Measurements from ENCODE around the gene UBE3C. TPM values are rescaled to one million over a fixed set of nuclear protein-coding genes. Genes with fewer than 3 reads are reported as not detected.

Gene UBE3C
- total RNA-seq, 4 donors from 2014 or later, result 50.3 to 75.0 (median 64.0) TPM

GRCh38 chr7:157220916-157221569, 82.3 kb downstream of the UBE3C start:
- Histone ChIP-seq H3K9me3 (no peaks in the 10 kb centered on the region), H3K36me3 (peaks cover 5 to 38% of the 10 kb centered on the region in 2 donors), H3K27me3 (no peaks in the 10 kb centered on the region), H3K4me1 (no peaks in the 10 kb centered on the region), H3K4me3 (replicated peaks in 1 of 3) (no peak overlapping the region), H3K27ac (no peak overlapping the region)
- TF ChIP-seq POLR2A (IDR thresholded peaks at IDR 0.05), result no peak
- TF ChIP-seq, protein P1, sequence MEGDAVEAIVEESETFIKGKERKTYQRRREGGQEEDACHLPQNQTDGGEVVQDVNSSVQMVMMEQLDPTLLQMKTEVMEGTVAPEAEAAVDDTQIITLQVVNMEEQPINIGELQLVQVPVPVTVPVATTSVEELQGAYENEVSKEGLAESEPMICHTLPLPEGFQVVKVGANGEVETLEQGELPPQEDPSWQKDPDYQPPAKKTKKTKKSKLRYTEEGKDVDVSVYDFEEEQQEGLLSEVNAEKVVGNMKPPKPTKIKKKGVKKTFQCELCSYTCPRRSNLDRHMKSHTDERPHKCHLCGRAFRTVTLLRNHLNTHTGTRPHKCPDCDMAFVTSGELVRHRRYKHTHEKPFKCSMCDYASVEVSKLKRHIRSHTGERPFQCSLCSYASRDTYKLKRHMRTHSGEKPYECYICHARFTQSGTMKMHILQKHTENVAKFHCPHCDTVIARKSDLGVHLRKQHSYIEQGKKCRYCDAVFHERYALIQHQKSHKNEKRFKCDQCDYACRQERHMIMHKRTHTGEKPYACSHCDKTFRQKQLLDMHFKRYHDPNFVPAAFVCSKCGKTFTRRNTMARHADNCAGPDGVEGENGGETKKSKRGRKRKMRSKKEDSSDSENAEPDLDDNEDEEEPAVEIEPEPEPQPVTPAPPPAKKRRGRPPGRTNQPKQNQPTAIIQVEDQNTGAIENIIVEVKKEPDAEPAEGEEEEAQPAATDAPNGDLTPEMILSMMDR (IDR thresholded peaks at IDR 0.05), result no peak
- WGBS, 2 donors, result 92 to 95% methylated on average over 8 of the region's 8 CpGs
- intact Hi-C loops (cut with DNase I), result no loop called here
- no peak for DNase-seq

GRCh38 chr7:157222687-157223086, 84.0 kb downstream of the UBE3C start:
- no peaks in the 10 kb centered on the region for H3K4me1 ChIP-seq
- peaks cover 5 to 33% of the 10 kb centered on the region in 2 donors for H3K36me3 ChIP-seq
- no peak for DNase-seq
- TF ChIP-seq, protein P1 (IDR thresholded peaks at IDR 0.05), result no peak
- TF ChIP-seq POLR2A (IDR thresholded peaks at IDR 0.05), result no peak
- H3K9me3 ChIP-seq, result no peaks in the 10 kb centered on the region
- intact Hi-C loops (cut with DNase I), result no loop called here
- 90 to 93% methylated on average over 10 of the region's 10 CpGs for WGBS, 2 donors
- no peak overlapping the region for H3K27ac ChIP-seq
- H3K4me3 ChIP-seq (replicated peaks in 1 of 3), result no peak overlapping the region
- H3K27me3 ChIP-seq, result no peaks in the 10 kb centered on the region

- DNase-seq, result no peak
- H3K27ac ChIP-seq, result no peak overlapping the region
- WGBS, 2 donors, result 76 to 83% methylated on average over 4 of the region's 4 CpGs
- H3K36me3 ChIP-seq, result peaks cover 5 to 22% of the 10 kb centered on the region in 2 donors
- no peaks in the 10 kb centered on the region for H3K4me1 ChIP-seq
- TF ChIP-seq, protein P1 (IDR thresholded peaks at IDR 0.05), result peak in 2 of 6 experiments; percentile 6 to 24
- no peak for TF ChIP-seq POLR2A (IDR thresholded peaks at IDR 0.05)
- no peaks in the 10 kb centered on the region for H3K9me3 ChIP-seq
- intact Hi-C loops (cut with DNase I), result no loop called here
- no peaks in the 10 kb centered on the region for H3K27me3 ChIP-seq
- H3K4me3 ChIP-seq (replicated peaks in 1 of 3), result no peak overlapping the region
Observed at GRCh38 chr7:157224627-157225026, 85.9 kb downstream of the UBE3C start.

DNA sequence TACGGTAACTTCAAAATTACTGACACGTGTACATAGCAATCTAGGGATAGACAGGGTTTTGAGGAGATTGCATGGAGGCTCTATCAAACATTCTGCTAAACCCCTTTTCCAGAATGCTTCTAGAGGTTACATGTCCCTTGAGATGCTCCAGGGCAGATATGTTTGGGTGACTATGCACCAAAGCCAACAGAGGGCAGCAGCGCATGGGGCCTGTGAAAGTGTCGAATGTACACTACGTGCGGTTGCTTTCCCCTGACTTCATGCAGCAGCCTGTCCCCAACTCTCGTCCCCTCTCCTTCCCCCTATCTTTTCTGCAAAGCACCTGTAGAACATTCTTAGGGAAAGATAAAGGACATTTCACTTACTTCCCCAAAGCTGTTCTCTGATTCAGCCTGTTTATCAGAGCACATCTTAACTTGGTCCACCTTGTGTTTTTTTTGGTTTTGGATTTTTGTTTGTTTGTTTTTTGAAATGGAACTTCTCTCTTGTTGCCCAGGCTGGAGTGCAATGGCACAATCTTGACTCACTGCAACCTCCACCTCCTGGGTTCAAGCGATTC, 90.2 kb downstream of the UBE3C start:
- H3K4me1 ChIP-seq, result no peaks in the 10 kb centered on the region
- no peak overlapping the region for H3K27ac ChIP-seq
- H3K4me3 ChIP-seq (replicated peaks in 1 of 3), result no peak overlapping the region
- H3K27me3 ChIP-seq, result no peaks in the 10 kb centered on the region
- intact Hi-C loops (cut with DNase I), result no loop called here
- no peaks in the 10 kb centered on the region for H3K9me3 ChIP-seq
- TF ChIP-seq POLR2A (IDR thresholded peaks at IDR 0.05), result no peak
- TF ChIP-seq, protein P1 (IDR thresholded peaks at IDR 0.05), result peak in 1 of 6 experiments; percentile 14
- no peak for DNase-seq
- peaks cover 0 to 22% of the 10 kb centered on the region in 2 donors for H3K36me3 ChIP-seq
- WGBS, 2 donors, result 91 to 95% methylated on average over 8 of the region's 8 CpGs

GRCh38 chr7:157233677-157234076, 95.0 kb downstream of the UBE3C start:
- H3K9me3 ChIP-seq, result no peaks in the 10 kb centered on the region
- H3K27ac ChIP-seq, result no peak overlapping the region
- peaks cover 0 to 19% of the 10 kb centered on the region in 2 donors for H3K36me3 ChIP-seq
- no peak for DNase-seq
- intact Hi-C loops (cut with DNase I), result no loop called here
- 71 to 90% methylated on average over 2 of the region's 2 CpGs for WGBS, 2 donors
- H3K4me3 ChIP-seq (replicated peaks in 1 of 3), result no peak overlapping the region
- TF ChIP-seq, protein P1 (IDR thresholded peaks at IDR 0.05), result no peak
- no peak for TF ChIP-seq POLR2A (IDR thresholded peaks at IDR 0.05)
- no peaks in the 10 kb centered on the region for H3K27me3 ChIP-seq
- H3K4me1 ChIP-seq, result no peaks in the 10 kb centered on the region
